Activated CD4-positive, CD25-positive, alpha-beta regulatory T cell treated with anti-CD3 and anti-CD28 coated beads, Interleukin-2, amount 50 U/mL, for 72 hours (primary cell): ENCODE data around the gene PGA5.
A peak's percentile ranks its signal among the peaks of the same experiment; 100 is the strongest.

Experiments
- DNase-seq: peaks from one replicate; pipeline ENCODE4 v3.0.0; 2021

PGA5 gene

DNA sequence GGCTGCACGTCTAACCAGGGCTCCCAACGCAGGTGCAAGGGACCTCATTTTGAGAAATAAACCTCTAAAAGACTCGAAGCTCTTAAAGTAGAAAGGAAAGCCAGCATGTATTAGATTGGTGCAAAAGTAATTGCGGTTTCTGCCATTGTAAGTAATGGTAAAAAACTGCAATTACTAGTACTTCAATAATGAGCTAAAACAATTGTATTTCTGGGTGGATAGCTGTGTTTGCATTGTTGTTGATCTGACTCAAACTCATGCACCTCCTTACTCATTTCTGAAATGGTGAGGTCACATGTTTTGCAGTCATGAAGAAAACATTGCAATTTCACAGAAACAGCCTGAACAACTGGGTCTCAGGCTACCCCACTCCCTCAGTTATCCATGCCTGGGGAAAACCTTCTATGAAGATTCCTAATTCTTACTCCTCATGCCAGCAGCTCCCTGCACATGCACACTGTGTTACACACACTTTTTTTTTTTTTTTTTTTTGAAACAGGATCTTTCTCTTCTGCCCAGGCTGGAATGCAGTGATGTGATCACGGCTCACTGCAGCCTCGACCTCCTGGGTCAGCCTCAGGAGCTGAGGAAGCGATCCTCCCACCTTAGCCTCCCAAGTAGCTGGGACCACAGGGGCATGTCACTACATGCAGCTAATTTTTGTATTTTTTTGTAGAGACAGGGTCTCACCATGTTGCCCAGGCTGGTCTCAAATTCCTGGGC, 29.5 kb downstream of the PGA5 start:
- no peak for DNase-seq

- DNase-seq: no peak
Measured at GRCh38 chr11:61272731-61273130, 31.8 kb downstream of the PGA5 start.

GRCh38 chr11:61273178-61274078, 32.5 kb downstream of the PGA5 start:
- DNase-seq: no peak

- no peak for DNase-seq
Measured at GRCh38 chr11:61274084-61274483, 33.1 kb downstream of the PGA5 start.

- DNase-seq: no peak
Measured at GRCh38 chr11:61275191-61275590, 34.2 kb downstream of the PGA5 start.

DNA sequence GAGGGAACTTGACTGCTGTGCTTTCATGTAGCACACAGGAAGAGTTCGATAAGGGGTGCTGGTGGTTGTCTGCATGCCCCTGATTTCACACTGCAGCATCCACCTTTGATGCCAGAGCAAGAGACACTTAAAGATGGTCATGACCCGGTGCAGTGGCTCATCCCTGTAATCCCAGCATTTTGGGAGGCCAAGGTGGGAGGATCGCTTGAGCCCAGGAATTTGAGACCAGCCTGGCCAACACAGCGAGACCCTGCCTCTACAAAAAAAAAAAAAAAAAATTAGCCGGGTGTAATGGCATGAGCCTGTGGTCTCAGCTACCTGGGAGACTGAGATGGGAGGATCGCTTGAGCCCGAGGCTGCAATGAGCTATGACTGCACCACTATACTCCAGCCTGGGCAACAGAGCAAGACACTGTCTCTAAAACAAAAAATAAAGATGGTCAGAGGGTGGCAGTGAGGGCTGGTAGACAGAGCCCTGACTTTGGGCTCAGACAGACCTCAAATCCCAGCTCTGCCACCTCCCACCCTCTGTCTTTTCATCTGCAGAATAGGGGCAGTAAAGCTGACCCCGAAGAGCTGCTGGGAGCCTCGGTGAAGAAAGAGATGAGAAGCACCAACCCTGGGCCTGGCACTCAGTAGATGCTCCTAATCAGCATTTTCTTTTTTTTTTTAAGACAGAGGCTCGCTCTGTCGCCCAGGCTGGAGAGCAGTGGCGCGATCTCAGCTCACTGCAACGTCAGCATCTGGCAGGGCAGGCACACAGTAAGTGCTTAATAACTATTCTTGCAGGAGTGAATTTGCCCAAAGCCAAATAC, 36.4 kb downstream of the PGA5 start:
- no peak for DNase-seq

GRCh38 chr11:61278001-61278470, 37.1 kb downstream of the PGA5 start:
- DNase-seq: no peak

DNA sequence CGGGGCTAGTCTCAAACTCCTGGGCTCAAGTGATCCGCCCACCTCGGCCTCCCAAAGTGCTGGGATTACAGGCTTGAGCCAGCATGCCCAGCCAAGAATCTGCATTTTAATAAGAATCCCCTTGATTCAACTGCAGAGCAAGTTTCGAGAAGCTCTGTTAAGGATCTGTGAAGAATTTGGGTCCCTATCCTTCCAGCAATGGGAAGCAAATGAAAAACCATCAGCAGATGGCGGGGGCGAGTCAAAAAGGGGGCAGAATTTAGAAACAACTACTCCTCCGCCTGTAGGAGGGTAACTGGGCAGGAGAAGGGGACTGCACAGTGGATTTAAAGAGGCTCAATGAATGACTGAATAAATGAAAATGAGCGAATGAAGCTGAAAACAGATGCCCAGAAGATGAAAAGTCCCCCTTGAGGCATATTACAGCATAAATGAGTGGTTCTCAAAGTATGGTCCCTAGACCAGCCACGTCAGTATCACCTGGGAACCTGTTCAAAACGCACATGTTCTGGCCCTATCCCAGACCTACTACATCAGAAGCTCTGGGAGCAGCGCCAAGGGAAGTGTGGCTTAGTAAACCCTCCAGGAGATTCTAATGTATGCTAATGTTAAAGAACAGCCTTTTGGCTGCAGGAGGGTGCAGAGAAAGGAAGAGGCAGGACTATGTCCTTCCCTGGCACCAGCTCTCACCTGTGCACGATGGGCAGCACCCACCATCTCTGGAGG, 39.1 kb downstream of the PGA5 start:
- no peak for DNase-seq

DNA sequence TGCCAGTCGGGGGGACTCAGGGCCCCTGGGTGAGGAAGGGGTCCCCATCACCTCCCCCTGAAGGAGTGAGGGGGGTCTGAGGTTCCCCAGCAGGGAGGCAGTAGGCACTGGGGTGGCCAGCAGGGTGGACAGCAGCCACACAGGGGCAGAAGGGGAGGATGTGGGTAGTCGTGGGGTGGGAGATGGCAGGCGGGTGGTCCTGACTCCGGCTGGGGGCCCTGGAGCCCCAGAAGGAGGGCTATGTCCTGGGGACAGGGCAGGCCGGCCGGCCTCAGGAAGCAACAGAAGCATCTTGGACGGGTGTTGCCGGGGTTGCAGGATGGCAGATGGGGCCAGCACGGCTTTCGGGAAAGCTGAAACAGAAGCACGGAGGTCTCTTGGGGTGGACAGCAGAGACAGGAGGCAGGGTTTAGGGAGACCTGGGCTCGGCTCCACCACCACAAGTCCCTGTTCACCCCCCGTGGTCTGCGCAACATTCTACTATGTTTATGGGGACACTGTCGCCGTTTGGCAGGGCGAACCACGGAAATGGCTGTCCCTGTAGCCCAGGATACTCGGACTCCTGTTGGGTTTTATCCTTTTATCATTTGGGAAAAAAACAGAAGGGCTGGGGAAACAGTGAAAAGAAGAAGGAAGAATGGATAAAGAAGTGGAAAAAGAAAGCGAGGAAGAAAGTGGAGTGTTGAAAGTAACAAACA, 40.1 kb downstream of the PGA5 start:
- no peak for DNase-seq

DNA sequence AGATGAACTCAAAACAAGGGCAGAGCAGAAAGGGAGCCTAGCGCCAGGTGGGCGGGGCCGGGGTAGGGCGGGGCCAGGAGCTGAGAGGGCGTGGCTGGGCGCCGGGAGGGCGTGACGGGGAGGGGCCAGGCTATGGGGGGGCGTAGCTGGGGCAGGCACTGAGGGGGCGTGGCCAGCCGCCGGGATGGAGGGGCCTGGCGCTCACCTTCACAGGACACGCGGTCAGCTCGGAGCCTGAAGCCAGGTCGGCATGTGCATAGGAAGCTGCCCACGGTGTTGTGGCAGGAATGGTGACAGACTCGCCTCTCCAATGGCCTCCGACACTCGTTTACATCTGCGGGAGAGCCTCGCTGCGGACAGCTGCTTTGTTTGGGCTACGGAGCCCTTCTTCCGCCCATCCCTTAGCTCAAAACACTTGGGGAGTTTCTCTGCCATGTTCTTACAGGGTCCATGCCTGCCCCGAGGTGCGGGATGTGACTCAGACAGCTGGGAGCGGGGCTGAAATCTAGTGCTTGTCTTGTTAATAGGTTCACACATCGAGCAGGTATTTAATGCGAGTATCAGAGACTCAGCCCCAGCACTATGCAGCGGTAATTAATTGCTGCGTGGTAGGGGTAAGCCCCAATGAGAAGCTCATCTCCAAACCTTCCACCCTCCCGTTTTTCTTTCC, 40.7 kb downstream of the PGA5 start:
- DNase-seq: no peak

DNA sequence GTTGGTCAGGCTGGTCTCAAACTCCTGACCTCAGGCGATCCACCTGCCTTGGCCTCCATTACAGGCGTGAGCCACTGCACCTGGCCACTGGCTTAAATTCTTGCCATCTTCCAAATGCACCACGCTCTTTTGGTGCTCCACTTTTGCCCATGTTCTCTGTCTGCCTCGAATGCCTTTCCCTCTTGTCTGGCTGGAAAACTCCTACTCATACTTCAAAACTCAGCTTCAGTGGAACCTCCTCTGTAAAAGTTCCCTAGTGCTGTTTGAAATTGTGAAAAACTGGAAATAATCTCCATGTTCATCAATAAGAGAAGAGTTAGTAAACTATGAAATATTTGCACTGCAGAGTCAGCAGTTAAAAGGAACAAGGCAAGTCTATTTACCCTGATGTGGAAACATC, 42.6 kb downstream of the PGA5 start:
- DNase-seq: no peak

DNA sequence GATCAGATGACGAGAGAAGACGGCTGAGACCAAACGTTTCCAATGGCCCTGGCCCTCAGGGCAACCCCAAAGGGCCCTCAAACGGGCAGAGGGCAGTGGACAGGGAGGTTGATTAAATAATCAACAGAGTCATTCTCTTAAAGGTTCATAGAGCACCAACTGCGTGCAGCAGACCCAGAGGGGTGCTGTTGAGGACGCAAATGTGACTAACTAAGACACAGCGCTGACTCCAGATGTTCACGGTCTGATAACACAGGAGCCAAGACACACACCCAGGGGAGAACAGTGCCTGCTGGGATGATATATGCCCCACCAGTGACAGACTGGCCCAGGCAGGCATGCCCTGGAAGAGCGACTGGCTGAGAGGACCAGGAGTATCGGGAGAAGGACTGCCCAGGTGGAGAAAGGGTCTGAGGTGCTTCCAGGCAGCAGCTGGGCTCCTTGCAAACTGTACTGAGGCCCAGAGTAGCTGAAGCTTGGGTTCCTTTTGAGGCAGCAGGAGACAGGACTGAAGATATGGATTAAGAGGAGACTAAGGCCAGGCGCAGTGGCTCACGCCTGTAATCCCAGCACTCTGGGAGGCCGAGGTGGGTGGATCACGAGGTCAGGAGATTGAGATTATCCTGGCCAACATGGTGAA, 46.5 kb downstream of the PGA5 start:
- DNase-seq: no peak

DNA sequence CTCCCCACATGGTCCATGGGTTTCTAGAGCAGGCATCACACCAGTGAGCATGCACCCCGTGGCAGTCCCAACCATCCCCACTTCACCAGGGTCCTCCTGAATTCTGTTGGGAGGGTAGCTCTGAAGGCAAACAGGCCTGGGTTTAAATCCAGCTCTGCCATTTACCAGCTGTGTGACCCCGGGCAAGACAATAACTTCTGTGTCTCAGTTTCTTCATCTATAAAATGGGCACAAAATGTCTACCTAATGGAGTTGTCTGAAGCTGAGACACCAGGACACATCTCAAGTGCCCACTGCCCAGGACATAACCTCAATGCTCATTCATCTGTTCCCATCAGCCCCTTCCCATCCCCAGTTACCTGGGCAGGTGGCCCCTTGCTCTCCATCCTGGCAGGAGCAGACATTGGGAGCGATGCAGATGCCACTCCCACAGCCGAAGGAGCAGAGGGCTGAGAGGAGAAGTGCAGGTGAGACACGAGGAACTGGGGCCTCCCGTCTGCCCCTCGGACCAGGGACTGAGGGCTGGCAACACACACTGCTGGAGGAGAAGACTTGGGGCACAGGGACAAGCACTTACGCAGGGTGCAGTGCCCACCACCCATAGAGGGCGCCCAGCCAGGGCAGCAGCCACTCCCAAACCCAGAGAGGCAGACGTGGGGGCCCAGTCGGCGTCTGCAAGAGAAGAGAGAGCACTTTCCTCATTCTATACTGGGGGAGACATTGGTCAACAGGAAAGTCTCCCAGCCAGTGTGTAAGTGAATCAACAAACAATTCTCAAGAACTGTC, 50.1 kb downstream of the PGA5 start:
- DNase-seq: no peak

DNA sequence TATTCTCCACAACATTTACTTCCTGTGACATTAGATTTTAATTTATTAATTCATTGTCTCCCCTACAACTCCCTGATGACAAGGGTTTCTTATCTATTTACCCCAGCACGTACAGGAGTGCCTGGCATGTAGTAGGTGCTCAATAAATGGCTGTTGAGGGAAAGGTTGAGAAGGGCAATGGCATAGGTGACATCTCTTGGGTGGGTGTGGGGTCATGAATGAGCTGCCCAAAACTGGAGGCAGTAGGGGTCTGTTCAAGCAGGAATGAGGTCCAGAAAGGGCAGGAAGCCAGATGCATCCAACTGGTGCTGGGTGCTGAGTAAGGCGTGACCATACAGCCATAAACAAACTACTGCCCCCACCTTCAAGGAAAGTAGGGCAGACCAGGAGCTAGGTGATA, 51.4 kb downstream of the PGA5 start:
- DNase-seq: no peak

DNA sequence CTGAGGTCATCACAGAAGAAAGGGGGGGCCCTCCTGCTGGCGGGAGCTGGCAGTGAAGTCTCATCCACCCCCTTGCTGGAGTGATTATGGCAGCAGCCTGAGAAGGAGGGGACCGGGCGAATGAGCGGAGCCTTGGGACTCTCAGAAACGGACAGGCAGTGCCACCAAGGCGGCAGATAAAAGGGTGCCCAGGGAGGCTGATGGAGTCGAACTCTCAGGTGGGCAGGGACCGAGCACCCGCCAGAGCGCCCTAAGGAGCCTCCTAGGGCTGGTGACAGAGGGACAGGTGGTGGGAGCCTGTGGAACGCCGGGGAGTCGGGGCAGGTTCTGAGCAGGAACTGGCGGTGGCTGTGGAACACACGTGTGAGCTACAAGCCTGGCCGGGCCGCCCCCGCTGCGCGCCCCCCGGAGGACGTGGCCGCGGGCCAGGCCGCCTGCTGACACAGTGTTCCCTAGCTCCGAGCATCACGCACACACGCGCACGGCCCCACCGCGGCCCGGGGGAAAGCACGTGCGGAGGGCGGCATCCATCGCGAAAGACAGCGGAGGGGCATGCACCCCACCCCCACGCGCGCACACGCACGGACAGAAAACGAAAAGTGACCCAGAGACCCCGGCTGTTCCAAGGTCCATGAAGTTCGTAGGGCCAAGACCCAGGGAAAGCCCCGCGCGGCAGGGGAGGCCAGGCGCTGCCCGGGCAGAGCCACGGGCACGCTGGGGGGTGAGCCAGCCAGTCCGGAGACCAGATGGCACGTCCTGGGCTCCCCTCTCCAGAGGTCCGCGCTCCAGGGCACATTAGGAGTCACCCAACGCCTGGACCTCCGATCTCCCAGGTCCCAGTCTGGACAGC, 53.1 kb downstream of the PGA5 start:
- DNase-seq: peak; percentile 42

- DNase-seq: peak; percentile 67
Measured at GRCh38 chr11:61294717-61295595, 54.0 kb downstream of the PGA5 start, which contains the start of gene VWCE. VWCE (minus strand) TSS chr11:61295316; CDS start chr11:61295037, 279 bp downstream.

DNA sequence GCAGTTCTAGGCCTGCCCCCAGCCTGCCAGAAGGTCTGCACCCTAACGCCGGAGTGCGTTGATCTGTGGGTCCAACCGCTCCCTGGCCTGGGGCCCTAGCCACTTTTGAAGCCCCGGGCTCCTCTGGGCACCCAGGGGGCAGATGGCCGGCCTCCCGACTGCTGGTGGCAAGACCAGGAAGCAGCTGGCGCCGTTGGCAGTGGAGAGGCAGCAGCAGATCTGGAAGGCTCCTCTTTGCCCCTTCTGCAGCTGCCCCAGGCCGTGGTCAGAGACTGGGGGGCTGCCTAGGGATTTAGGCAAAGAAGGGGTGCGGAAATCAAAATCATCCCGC, 54.6 kb downstream of the PGA5 start:
- DNase-seq: no peak

- no peak for DNase-seq
Measured at GRCh38 chr11:61297341-61297740, 56.4 kb downstream of the PGA5 start.
